GM21515 (cell line): ENCODE data around the gene PSMD1.

ENCODE experiments used
- ATAC-seq: cut with Tn5 transposase; IDR thresholded peaks from one replicate; pipeline ENCODE4 v1.9.1; 2021; ENCODE audit not compliant: unreplicated experiment

The PSMD1 gene

GRCh38 chr2:231198291-231199173, 141.9 kb downstream of the PSMD1 start, which contains the start of gene ARMC9:
Gene ARMC9 (plus strand): TSS chr2:231198631. CDS start chr2:231206239, 7,608 bp downstream.
- ATAC-seq: peak; percentile 97

- ATAC-seq: no peak
These were observed 142.6 kb downstream of the PSMD1 start for GRCh38 chr2:231199219-231199618.

- ATAC-seq: no peak
These were observed 144.3 kb downstream of the PSMD1 start for GRCh38 chr2:231200805-231201474.

GRCh38 chr2:231201475-231201814, 144.8 kb downstream of the PSMD1 start:
- ATAC-seq: no peak

GRCh38 chr2:231203087-231203486, 146.4 kb downstream of the PSMD1 start:
- ATAC-seq: no peak

GRCh38 chr2:231204146-231204545, 147.5 kb downstream of the PSMD1 start:
- ATAC-seq: no peak

GRCh38 chr2:231204581-231204980, 147.9 kb downstream of the PSMD1 start:
- no peak for ATAC-seq

GRCh38 chr2:231207734-231208133, 151.1 kb downstream of the PSMD1 start:
- ATAC-seq: no peak

GRCh38 chr2:231210782-231211181, 154.1 kb downstream of the PSMD1 start:
- no peak for ATAC-seq

- ATAC-seq: no peak
These were observed 154.8 kb downstream of the PSMD1 start for GRCh38 chr2:231211486-231211885.

GRCh38 chr2:231212329-231212845, 155.7 kb downstream of the PSMD1 start:
- no peak for ATAC-seq

- ATAC-seq: no peak
These were observed 157.4 kb downstream of the PSMD1 start for GRCh38 chr2:231213931-231214642.

GRCh38 chr2:231218366-231218765, 161.7 kb downstream of the PSMD1 start:
- ATAC-seq: no peak

- no peak for ATAC-seq
These were observed 162.6 kb downstream of the PSMD1 start for GRCh38 chr2:231219289-231219688.

GRCh38 chr2:231221761-231222160, 165.1 kb downstream of the PSMD1 start:
- ATAC-seq: no peak
